ENCODE data around the gene KCNH2. TPM values are rescaled to one million over a fixed set of nuclear protein-coding genes. Genes with fewer than 3 reads are reported as not detected.
A peak's percentile ranks its signal among the peaks of the same experiment; 100 is the strongest.
"Not testable (repeated sequence)": the region's sequence is repeated elsewhere in the genome, so short reads cannot be mapped to it uniquely, and the experiment has no call there.

The KCNH2 gene
- total RNA-seq, 1 donor from 2014 or later, result not detected

DNA sequence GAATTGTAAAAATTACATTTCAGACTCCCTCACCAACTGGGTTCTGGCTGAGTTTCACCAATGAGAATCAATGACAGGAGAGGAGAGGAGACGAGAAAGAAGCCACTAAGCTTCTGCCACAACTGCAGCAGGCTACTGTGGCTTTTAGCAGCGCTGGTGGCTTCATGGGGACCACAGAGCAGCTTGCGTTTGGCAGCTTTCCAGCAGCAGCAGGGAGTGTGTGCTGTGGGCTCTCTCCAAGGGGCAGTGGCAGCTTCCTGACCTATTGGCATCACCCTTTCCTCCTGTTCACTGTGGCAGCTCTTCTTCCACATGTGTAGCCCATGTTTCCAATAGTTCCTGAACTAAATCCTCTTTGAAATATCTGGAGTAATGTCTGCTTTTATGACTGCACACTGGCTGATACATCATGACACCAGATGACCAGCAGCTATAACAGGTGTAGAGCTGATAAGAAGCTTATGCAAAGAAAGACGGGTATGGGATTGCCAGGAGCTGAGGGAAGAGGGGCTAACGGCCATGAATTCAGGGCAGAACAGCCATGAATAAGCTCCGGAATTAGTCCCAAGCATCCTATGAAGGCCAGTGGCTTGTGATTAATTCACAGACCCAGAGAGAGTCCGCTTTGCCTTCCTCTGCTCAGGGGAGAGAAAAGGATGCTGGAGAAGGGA lies 46.8 kb downstream of the KCNH2 start:
- no peak for DNase-seq

DNA sequence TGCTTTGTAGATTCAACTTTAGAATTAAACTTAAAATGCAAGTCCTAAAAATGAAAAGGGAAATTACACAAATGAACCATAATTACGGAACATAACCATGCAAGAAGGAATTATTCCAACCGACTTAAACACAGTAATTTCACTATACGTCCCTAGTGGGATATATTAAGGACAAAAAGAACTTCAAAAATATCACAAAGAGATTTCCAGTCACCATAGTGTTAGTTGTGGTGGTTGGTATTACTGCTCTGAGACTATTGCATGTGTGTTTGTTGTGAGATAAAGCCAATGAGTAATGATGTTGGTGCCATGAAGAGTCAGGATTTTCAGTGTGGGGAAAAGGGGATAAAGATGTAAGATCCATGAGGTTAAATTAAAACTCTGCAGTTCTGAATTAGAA lies 49.6 kb downstream of the KCNH2 start:
- no peak for DNase-seq

DNA sequence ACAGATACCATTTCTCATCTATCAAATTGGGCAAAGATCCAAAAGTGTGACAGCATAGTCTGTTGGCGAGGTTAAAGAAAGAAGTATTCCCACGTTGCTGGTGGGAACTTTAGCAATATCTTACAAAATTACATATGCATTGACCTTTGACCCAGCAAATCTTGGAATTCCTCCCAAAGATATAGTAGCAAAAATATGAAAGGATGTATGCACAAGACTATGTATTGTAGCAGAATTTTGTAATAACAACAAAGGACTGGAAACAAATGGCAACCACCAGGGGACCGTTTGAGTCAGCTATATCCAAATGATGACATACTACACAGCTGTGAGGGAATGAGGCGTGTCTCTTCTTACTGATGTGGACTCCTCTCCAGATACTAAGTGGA lies 50.2 kb downstream of the KCNH2 start:
- no peak for DNase-seq

DNA sequence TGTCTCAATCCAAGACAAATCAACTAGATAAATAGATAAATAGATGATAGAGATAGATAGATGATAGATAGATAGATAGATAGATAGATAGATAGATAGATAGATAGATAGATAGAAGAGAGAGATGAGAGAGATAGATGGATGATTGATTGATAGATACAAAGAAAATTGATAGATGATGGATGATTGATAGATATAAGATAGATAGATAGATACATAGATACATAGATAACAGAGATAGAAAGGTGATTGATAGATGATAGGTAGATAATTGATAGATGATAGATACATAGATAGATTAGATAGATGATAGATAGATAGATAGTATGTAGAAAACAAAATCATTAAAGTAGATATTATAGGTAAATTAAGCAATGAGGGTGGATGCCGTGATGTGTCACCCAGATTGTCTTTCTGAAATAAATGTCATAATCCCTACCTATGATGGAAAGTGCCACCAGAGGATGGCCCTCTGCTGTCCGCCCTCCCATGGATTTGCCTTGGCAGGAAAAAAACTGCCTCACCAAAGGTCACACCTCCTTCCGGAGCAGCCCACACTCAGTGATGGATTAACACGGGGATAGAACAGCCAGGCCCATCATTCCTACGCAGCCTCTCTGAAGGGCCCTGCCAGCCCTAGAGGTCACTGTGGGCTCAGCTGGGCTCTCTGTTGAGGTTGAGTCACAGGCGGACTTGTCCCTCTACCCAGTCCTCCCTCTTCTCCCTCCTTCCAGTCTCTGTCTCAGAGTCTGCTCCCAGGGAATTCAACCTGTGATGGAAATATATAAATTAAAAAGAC lies 50.8 kb downstream of the KCNH2 start:
- no peak for DNase-seq

DNA sequence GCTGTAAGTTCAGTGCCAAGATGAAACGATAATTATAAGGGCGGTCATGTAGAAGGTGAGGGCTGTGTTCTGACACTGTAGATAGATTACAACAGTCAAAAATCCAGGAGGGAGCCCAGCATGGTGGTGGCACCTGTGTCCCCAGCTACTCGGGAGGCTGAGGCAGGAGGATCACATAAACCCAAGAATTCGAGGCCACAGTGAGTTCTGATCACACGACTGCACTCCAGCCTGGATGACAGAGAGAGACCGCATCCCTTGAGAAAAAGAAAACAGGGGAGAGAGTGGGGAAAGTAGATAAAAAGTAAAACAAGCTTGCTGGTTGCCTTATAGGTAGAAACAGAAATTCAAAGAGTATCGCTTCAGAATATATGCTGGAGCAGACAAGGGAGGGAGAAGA lies 52.1 kb downstream of the KCNH2 start:
- no peak for DNase-seq

DNA sequence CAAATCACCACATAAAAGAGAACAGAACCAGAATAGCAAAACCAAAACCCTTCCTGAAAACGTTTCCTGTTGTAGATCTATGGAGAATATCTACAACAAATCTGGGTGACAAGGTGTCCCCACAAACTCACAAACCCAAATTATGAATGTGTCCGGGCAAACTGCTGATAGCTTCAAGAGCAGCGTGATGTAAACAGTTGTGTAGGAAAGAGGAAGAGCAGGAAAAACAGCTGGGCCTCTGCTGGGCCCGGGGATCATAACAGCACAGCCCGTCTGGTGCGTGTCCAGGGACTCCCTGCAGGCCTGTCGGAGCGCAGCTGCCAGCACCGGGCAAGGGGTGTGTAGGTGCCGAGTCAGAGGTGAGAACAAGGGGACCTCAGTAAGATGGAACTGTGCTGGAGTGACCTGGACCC lies 53.7 kb downstream of the KCNH2 start:
- DNase-seq, result no peak

DNA sequence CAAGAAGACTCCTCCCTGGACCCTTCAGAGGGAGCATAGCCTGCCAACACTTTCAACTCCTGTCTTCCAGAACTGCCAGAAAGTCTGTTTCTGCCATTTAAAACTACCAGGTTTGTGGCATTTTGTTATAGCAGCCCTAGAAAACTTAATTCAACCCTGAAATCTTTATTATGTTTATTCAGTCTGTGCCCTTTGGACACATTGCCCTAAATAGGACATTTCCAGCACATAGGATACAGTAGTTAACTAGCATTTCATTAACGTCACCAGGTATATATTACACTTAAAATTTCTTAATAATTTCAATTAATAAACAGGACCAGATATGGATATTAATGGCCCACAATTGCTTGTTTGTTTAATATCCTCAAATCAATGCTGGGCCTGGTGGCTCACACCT lies 54.3 kb downstream of the KCNH2 start:
- no peak for DNase-seq

DNA sequence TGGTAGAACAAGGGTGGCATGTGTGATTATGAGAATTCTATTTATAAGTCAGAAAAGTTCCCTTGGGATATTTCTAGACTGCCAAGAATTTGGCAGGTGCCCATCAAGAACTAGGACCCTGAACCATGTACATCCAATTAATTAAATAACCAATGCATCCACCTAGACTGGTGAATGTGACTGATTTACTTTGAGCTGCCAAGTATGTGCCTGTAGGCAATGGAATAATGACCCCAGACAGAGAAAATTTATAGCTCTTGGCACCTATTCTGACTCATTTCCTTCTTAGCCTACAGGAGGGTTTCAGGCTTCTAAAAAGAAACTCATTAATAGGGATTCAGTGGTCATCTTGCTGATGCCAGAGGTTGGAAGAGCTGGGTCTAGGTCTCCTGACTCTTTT lies 54.9 kb downstream of the KCNH2 start:
- DNase-seq, result peak; percentile 13

DNA sequence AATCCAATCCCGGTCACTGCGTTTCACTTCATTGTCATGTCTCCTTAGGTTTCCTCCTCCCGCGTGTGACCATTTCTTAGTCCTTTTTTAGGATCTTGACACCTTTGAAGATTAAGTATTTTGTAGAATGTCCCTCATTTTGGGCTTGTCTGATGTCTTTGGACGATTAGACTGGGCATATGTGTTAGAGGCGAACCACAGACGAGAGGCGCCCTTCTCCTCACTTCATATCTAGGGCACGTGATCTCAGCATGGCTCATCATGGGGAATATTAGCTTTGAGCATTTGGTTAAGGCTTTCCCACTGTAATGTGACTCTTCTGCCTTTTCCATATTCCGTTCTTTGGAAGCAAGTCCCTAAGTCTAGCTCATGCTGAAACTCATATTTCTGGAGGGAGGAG lies 59.0 kb downstream of the KCNH2 start:
- no peak for DNase-seq

DNA sequence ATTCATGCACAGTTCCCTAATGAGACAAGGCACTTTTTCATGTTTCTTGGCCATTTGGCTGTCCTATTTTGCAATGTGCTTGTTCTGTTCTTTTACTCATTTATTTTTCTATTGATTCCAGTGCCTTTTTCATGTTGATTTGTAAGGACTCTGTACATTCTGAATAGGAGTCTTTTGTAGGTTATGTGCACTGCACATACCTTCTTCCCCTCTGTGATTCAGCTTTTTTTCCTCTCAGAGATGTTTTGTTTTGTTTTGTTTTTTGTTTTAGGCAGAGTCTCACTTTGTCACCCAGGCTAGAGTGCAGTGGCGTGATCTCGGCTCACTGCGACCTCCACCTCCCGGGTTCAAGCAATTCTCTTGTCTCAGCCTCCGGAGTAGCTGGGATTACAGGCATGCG lies 59.7 kb downstream of the KCNH2 start:
- no peak for DNase-seq

DNA sequence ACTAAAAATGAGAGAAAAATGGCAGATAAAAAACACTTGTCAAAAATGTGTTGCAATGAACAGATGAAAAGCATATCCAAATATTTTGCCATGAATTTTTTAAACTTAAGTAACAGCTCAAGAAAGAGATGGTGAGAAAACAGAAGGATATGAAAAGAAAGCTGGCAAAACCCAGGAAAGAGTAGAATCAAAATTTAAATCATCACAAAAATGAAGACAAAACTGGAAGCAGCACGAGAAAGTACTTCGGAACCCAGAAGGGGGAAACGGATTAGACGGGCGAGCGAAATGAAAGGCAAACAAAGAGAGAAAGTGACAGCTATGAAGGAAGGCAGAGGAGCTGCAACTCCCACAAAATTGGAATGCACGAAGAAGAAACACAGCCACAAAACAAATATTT lies 60.2 kb downstream of the KCNH2 start:
- DNase-seq, result no peak

DNA sequence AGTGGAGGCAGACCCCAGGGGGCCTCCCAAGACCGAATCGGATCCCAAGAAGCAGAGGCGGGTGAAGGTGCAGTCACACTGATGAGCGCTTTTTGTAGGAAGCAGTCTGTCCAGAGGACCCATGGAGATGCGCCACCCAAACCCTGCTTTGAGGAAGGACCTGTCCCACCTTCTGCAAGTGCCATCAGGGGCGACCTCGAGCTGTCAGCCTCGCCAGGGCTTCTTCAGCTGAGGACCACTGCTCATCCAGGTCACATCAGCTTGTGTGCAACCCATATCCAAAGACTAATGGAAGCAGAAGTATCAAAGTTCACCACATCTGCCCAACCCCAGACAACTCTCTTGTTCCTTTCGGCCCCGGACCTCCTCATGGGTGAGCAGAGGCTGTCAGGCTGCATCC lies 61.5 kb downstream of the KCNH2 start:
- DNase-seq, result no peak

DNA sequence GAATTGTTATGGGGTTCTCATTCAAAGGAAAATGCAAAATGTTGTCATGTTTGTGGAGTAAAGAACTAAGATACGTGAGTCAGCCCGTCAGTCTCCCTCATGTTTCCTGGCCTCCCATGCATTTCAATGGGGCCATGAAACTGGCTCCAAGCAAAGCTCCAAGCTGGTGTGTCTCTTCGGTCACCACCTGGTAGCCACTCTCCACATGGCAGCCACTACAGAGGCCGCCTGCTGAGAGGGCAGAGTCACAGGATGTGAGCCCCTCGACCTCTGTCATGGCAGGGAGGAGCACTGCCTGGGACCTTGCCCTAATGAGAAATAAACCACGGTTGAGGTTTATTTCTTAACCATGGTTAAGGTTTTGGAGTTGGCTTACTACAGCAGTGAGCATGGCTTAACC lies 63.2 kb downstream of the KCNH2 start:
- no peak for DNase-seq

DNA sequence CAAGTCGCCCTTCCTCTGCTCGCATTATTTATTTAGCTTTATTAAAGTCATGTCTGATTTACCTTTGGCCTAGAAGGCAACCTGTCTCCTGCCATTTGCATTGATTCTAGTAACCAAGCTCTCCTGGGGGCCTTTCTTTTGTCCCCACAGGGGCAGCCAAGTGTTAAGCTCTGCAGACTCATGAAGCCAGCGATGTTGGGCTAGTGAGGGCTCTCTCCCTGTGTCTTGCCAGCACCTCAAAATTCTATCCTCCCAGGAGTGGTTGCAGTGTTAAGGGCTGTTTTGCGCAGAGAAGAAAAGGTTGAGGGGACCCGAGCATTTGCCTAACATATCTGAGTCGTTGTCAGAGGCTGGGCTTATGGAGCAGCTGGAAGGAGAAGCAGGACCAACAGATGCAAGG lies 63.9 kb downstream of the KCNH2 start:
- no peak for DNase-seq

DNA sequence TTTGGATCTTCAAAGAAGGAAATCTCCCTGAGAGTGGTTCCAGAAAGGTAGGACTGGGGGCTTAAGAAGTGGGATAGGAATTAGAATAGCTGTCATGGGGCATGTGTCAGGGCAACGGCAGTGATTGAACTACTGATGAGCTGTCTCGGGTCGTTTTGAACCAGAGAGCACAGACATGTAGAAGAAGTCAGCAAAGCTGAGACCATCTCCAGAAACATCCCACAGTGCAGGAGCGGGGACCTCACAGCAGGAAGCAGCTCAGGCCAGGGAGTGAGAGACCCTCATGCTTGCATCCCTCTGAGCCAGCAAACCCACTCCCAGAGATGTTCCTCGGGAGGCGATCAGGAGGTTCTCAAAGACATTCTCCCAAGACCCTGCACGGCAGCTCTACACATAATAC lies 65.7 kb downstream of the KCNH2 start:
- no peak for DNase-seq

DNA sequence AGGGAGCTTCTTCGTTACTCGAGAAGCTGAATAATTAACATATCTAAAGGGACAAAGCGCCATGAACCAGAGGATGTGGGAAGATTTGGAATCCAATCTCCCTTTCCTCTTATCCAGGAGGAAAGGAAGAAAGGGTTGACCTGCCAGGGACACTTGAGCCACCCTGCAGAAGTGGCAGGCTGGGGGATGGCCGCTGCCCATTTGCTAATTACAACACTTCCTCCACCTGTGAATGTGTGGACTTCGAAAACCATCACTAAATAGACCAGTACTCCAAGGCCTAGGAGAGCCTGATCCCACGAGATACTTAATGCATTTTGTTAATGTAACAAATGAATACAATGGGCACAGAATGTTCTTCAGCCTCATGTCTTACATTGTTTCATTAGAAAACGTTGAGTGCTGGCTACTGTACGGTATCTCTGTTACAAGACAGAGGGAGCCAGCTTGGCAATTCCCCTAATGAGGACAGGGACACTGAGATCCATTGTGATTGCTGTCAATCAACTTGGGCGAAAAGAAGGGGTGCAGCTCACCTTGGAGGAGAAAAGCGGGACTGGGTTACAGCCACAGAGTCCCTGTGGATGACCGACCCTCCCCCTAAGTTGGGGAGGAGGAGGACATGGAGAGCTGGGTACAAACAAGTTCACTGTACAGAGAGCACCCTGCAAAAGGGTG lies 66.4 kb downstream of the KCNH2 start:
- DNase-seq, result no peak

DNA sequence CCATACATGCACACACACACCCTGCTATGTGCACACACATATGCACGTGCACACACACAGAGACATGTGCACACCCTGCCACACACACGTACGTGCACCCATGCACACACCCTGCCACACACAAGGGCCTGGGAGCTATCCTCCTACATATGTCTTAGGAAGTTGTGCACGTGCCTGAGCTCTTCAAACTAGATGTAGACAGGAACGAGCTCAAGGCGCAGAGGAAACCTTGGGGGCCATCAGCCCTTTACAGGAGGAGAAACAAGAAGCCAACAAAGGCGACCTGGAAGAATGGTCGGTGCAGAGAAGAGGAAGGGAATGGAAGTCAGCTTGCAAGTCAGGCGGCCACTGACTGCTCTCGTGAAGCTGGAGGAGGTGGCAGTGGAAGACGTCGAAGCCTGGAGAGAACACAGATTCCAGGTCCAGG lies 67.1 kb downstream of the KCNH2 start:
- no peak for DNase-seq

DNA sequence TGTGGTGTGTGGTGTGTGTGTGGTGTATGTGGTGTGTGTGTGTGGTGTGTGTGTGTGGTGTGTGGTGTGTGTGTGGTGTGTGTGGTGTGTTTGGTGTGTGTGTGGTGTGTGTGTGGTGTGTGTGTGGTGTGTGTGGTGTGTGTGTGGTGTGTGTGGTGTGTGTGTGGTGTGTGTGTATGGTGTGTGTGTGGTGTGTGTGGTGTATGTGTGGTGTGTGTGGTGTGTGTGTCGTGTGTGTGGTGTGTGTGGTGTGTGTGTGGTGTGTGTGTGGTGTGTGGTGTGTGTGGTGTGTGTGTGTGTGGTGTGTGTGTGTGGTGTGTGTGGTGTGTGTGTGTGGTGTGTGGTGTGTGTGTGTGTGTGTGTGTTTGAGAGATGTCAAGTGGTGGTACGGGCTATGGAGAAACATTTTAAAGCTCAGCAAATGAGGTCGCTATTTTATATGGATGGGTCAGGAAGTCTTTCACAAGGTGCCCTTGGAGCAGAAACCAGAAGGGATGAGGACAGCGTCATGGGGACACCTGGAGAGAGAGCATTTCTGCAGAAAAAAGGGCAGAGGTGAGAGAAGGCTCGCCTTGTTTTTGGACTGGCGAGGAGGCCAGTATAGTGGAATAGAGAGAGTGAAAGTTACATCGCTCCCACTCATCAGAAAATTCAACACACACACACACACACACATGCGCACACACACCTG lies 67.7 kb downstream of the KCNH2 start:
- not testable (repeated sequence) for DNase-seq

DNA sequence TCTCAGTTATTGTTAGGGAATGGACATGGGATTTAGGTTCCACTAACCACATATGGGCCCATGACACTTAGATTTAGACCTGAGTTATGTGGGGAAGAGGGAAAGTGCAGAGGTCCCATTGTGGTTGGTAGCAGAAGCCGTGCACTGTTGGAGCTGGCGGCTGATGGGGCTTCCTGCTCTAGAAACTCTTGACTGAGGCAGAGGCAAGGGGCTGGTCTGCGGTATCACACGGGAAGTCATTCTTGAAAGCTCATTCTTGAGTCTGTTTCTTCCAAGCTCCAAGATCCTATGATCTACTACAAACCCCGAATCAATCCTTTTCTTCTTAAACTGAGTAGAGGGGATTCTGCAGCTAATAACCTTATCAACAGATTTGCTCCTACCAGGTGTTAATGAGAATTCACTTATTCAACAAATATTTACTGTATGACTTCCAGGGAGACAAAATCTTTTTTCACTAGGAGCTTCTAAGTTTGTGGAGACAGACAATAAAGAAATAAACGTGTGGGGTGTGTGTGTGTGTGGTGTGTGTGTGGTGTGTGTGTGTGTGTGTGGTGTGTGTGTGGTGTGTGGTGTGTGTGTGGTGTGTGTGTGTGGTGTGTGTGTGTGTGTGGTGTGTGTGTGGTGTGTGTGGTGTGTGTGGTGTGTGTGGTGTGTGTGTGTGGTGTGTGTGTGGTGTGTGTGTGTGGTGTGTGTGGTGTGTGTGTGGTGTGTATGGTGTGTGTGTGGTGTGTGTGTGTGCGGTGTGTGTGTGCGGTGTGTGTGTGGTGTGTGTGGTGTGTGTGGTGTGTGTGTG lies 68.7 kb downstream of the KCNH2 start:
- no peak for DNase-seq

DNA sequence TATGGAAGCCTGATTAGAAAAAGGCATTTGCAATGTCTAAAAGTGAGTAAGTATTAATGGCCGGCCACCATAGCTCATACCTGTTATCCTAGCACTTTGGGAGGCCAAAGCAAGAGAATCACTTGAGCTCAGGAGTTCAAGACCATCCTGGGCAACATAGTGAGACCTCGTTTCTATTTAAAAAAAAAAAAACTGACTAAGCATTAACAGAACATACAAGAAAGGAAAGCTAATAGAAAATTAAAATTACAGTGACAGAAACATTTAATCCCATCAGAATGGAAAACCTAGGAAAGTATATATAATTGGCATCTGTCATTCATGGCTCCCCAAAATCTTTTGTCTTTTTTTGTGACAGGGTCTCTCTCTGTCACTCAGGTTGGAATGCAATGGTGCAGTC lies 69.9 kb downstream of the KCNH2 start:
- DNase-seq, result no peak

DNA sequence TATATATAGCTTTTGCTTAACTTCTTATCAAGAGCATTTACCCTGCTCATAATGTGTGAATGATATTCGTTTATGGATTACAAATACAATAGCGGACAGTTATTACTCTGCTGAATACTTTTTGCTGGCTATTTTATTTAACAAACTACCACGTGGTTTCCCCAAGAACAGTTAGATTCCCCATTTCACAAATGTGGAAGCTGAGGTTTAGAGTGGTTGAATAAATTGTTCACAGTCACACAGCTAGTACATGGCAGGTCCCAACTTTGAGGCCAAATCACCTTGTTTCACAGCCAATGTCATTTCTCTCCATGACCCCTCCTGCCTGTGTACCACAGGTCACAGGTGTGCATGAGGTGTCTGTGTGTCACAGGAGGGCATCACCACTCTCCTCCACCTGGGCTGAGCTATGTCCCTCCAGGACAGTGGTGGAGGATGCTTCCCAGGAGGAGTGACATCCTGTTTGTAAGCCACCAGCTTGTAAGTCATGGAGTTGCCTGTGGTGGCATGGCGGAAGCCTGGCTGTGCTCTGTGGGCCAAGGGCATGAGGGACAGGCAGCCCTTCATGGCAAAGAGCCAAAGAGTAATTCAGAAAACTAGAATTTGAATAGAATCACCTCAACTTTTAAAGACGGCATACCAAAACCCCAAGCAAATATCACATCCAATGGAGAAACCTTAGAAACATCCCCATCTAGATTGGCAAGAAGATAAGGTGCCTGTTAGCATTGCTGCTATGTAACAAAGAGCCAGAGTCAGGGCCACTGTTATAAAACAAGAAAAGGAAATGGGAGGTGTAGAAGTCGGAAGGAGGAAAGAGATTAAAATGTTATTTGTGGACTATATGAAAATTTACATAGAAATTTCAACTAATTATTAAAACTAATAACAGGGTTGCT lies 73.9 kb downstream of the KCNH2 start:
- no peak for DNase-seq

Data from dermis blood vessel endothelial cell (primary cell).